ENCODE results near the gene AARSD1.
A peak's percentile ranks its signal among the peaks of the same experiment; 100 is the strongest.
"Not testable (repeated sequence)": the region's sequence is repeated elsewhere in the genome, so short reads cannot be mapped to it uniquely, and the experiment has no call there.

Gene AARSD1

GRCh38 chr17:42964161-42964932 lies at the start of gene AARSD1:
TSS of gene AARSD1 (minus strand) at chr17:42964454. CDS start at chr17:42964440, 14 bp downstream.
- DNase-seq (ENCODE audit: low read depth) = peak; percentile 64

GRCh38 chr17:43013296-43013695 lies 49.0 kb upstream of the AARSD1 start:
- no peak for DNase-seq (ENCODE audit: low read depth)

GRCh38 chr17:43011728-43012472 lies 47.6 kb upstream of the AARSD1 start:
- no peak for DNase-seq (ENCODE audit: low read depth)

GRCh38 chr17:43010667-43011308 lies 46.5 kb upstream of the AARSD1 start:
- DNase-seq (ENCODE audit: low read depth) = no peak

GRCh38 chr17:43006639-43007551 lies 42.6 kb upstream of the AARSD1 start, which contains the start of gene IFI35:
TSS of gene IFI35 (plus strand) at chr17:43006784. CDS start at chr17:43006948, 164 bp downstream.
- peak; percentile 53 for DNase-seq (ENCODE audit: low read depth)

- no peak for DNase-seq (ENCODE audit: low read depth)
Observed at GRCh38 chr17:43003542-43004172, 39.4 kb upstream of the AARSD1 start.

GRCh38 chr17:43000894-43001293 lies 36.6 kb upstream of the AARSD1 start:
- DNase-seq (ENCODE audit: low read depth) = not testable (repeated sequence)

- DNase-seq (ENCODE audit: low read depth) = no peak
Observed at GRCh38 chr17:42999003-42999525, 34.8 kb upstream of the AARSD1 start.

- peak; percentile 86 for DNase-seq (ENCODE audit: low read depth)
Observed at GRCh38 chr17:42997984-42998938, 34.0 kb upstream of the AARSD1 start, which contains the start of gene RPL27. TSS of gene RPL27 (plus strand) at chr17:42998419. CDS start at chr17:42998751, 332 bp downstream.

- no peak for DNase-seq (ENCODE audit: low read depth)
Observed at GRCh38 chr17:42997390-42997983, 33.2 kb upstream of the AARSD1 start.

GRCh38 chr17:42993913-42994312 lies 29.7 kb upstream of the AARSD1 start:
- not testable (repeated sequence) for DNase-seq (ENCODE audit: low read depth)

- DNase-seq (ENCODE audit: low read depth) = no peak
Observed at GRCh38 chr17:42992872-42993271, 28.6 kb upstream of the AARSD1 start.

- no peak for DNase-seq (ENCODE audit: low read depth)
Observed at GRCh38 chr17:42991471-42991870, 27.2 kb upstream of the AARSD1 start.

GRCh38 chr17:42989726-42990652 lies 25.7 kb upstream of the AARSD1 start:
- no peak for DNase-seq (ENCODE audit: low read depth)

GRCh38 chr17:42989141-42989540 lies 24.9 kb upstream of the AARSD1 start:
- no peak for DNase-seq (ENCODE audit: low read depth)

GRCh38 chr17:42985225-42985624 lies 21.0 kb upstream of the AARSD1 start:
- no peak for DNase-seq (ENCODE audit: low read depth)

- no peak for DNase-seq (ENCODE audit: low read depth)
Observed at GRCh38 chr17:42982266-42982665, 18.0 kb upstream of the AARSD1 start.

Data from stimulated activated CD8-positive, alpha-beta memory T cell treated with anti-CD3 and anti-CD28 coated beads, Interleukin-15, amount 100 ng/mL, for 24 hours (primary cell).